Testis (tissue), 3 donors: ENCODE data around the gene PEX10. TPM values are rescaled to one million over a fixed set of nuclear protein-coding genes. Genes with fewer than 3 reads are reported as not detected.
A peak's percentile ranks its signal among the peaks of the same experiment; 100 is the strongest.

Source experiments
- DNase-seq: peaks from one replicate; pipeline ENCODE4 v3.0.0-alpha.2; 2019
- H3K27ac ChIP-seq, 2 donors: fragments of 200-600 bp; sonication (generic); one replicate each; pipeline ENCODE4 v1.5.1; 2019
- H3K27me3 ChIP-seq: fragments of 200-600 bp; sonication (generic); one replicate; pipeline ENCODE4 v1.5.1; 2019
- H3K36me3 ChIP-seq: fragments of 200-600 bp; sonication (generic); one replicate; pipeline ENCODE4 v1.5.1; 2017; ENCODE audit warnings: low read depth; ENCODE audit errors: missing control alignments
- H3K4me1 ChIP-seq: fragments of 200-600 bp; sonication (generic); one replicate; pipeline ENCODE4 v1.5.1; 2019
- H3K4me3 ChIP-seq, 2 donors: fragments of 200-600 bp; sonication (generic); one replicate each; pipeline ENCODE4 v1.5.1; 2017 to 2019
- H3K9me3 ChIP-seq: fragments of 200-600 bp; sonication (generic); one replicate; pipeline ENCODE4 v1.5.1; 2017
- CTCF ChIP-seq, 3 experiments: fragments of 450-650 bp in 2 of 3; fragments of 200-600 bp in 1 of 3; sonication (generic) in 1 of 3; IDR thresholded peaks; one replicate each; pipeline ENCODE4 v1.5.1; 2016 to 2019; ENCODE audit warnings: antibody characterized with exemption in 3 of 3, mild to moderate bottlenecking in 2 of 3, moderate library complexity in 1 of 3
- POLR2A ChIP-seq: fragments of 450-650 bp; IDR thresholded peaks from one replicate; pipeline ENCODE4 v1.6.1; 2017; ENCODE audit warnings: antibody characterized with exemption, mild to moderate bottlenecking, moderate library complexity
- WGBS, 2 donors: methylation state at CpG; one replicate each; pipeline ENCODE4 v1.1.5; 2018; 5-methylcytosine and 5-hydroxymethylcytosine counted together
- intact Hi-C: fragments of 100-400 bp; cut with DNase I; formaldehyde crosslinking; loops from one replicate; pipeline ENCODE4 v1.15.1; 2023; ENCODE audit warnings: low total_unique reads
- polyA plus RNA-seq: library from polyadenylated mRNA; stranded (reverse); fragments of 350-450 nt; fragmentation: Illumina TruSeq; extraction: RNeasy Lipid Tissue Mini Kit (QIAGEN cat#74804); gene quantifications from one replicate; pipeline ENCODE4 v1.2.3, GENCODE V29; 2014; ENCODE audit warnings: low read depth, low replicate concordance; ENCODE audit not compliant: insufficient read depth
- total RNA-seq, 2 donors: library from RNA; depleted of rRNA; stranded (reverse); fragments of >200 nt; gene quantifications; one replicate each; pipeline ENCODE4 v1.2.3, GENCODE V29; 2016

Gene PEX10
- total and polyA plus RNA-seq, 3 donors from 2014 or later, result 49.5 to 52.8 (median 50.4) TPM

- Histone ChIP-seq H3K4me3 (no peak overlapping the region), H3K36me3 (no peaks in the 10 kb centered on the region), H3K27me3 (no peaks in the 10 kb centered on the region), H3K4me1 (peaks cover 20% of the 10 kb centered on the region), H3K27ac (no peak overlapping the region), H3K9me3 (no peaks in the 10 kb centered on the region)
- TF ChIP-seq CTCF (IDR thresholded peaks at IDR 0.05) (no peak), POLR2A (no peak)
- intact Hi-C loops, result loop anchor here (5.0 kb wide), 1 partner anchor 116 kb away; the partner anchor contains the start of gene HES5
- WGBS, 2 donors, result 71 to 77% methylated on average over 10 to 12 of the region's 12 CpGs
- DNase-seq, result no peak
These were observed 4.0 kb upstream of the PEX10 start for GRCh38 chr1:2416403-2416802.

- Histone ChIP-seq H3K36me3 (no peaks in the 10 kb centered on the region), H3K27me3 (no peaks in the 10 kb centered on the region), H3K4me1 (peaks cover 21% of the 10 kb centered on the region), H3K9me3 (no peaks in the 10 kb centered on the region), H3K4me3 (no peak overlapping the region), H3K27ac (no peak overlapping the region)
- no peak for DNase-seq
- WGBS, 2 donors, result 80% methylated on average over 19 of the region's 19 CpGs; no CpG with 5 or more reads in 1 of the 2 donors
- no peak for TF ChIP-seq POLR2A
- TF ChIP-seq CTCF (IDR thresholded peaks at IDR 0.05), result no peak
- intact Hi-C loops, result loop anchor here (5.0 kb wide), 1 partner anchor 116 kb away; the partner anchor contains the start of gene HES5
These were observed 3.4 kb upstream of the PEX10 start for GRCh38 chr1:2415801-2416208.

DNA sequence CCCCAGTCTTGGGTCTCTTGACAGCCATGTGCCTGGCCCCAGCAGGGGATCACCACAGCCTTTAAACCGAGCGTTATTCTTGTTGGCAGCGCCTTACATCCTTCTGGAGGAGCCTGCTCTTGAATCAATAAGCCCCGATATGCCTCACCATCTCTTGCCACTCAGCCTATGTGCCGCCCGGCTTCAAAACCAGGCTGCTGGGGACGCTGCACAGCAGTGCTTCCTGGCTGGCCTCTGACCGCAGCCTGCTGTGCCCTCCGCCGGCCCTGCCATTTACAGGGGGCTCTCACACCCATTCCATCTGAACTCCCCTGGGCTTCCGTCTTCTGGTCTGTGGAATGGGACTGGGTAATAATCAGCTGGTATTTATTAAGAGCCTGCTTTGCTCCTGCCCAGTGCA lies 3.0 kb upstream of the PEX10 start:
- H3K27ac ChIP-seq, result no peak overlapping the region
- 80 to 85% methylated on average over 10 to 11 of the region's 11 CpGs for WGBS, 2 donors
- H3K9me3 ChIP-seq, result no peaks in the 10 kb centered on the region
- intact Hi-C loops, result loop anchor here (5.0 kb wide), 1 partner anchor 117 kb away; the partner anchor contains the start of gene HES5
- H3K36me3 ChIP-seq, result no peaks in the 10 kb centered on the region
- DNase-seq, result no peak
- H3K4me1 ChIP-seq, result peaks cover 21% of the 10 kb centered on the region
- TF ChIP-seq CTCF (IDR thresholded peaks at IDR 0.05), result no peak
- TF ChIP-seq POLR2A, result no peak
- no peaks in the 10 kb centered on the region for H3K27me3 ChIP-seq
- no peak overlapping the region for H3K4me3 ChIP-seq

DNA sequence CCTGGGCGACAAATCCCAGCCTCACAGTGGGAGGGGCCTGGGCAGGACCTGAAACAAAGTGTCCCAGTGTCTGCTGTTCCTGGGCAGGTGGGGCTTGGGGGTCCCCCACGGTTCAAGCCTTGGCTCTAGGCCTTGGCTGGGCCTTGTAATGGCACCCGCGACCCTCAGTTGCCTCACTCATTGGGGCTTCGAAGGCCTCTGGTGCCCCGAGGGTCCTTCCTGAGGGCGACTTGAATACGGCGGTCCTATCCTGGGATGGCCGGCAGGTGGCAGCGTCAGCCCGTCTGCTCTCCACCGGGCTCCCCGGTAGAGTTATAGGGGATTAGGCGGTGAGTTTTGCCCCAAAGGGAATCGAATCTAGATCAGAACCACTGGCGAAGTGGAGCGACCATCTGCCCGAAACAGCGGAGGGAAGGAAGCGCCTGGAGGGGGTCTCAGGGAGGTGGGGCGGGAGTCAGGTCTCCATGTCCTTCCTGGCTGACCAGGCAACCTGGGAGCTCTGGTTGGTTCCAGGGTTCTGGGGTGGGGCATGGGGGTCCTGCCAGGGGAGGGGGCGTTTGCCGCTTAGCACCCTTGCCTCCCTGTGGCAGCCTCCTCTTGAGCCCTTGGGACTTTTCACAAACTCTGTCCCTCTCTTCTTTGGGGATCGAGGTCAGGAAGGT lies 2.1 kb upstream of the PEX10 start:
- WGBS, 2 donors, result 14 to 39% methylated on average over 3 to 25 of the region's 25 CpGs
- peak; percentile 74 for DNase-seq
- no peak for TF ChIP-seq POLR2A
- TF ChIP-seq CTCF (IDR thresholded peaks at IDR 0.05), result peak; percentile 88 to 91 (median 89)
- Histone ChIP-seq H3K27ac (no peak overlapping the region), H3K4me3 (no peak overlapping the region), H3K36me3 (no peaks in the 10 kb centered on the region), H3K9me3 (no peaks in the 10 kb centered on the region), H3K4me1 (peaks cover 21% of the 10 kb centered on the region), H3K27me3 (no peaks in the 10 kb centered on the region)
- intact Hi-C loops, result loop anchor here (5.0 kb wide), 1 partner anchor 133 kb away; no protein-coding TSS in a partner anchor
